ENCODE results near the gene CERS1.

The CERS1 gene

GRCh38 chr19:18878058-18878797, 17.7 kb downstream of the CERS1 start:
- H3F3A ChIP-seq (ENCODE audit: insufficient read depth, low read length): no peaks in the 10 kb centered on the region
- 0 out of 2 replicates have a peak, but pooled peaks cover 3% of the 10 kb centered on the region for H3K9me3 ChIP-seq (ENCODE audit: low read length)
- H3K4me3 ChIP-seq (ENCODE audit: low read depth, low read length, poor library complexity, severe bottlenecking): no peak overlapping the region
- no peaks in the 10 kb centered on the region for H4K20me1 ChIP-seq (ENCODE audit: insufficient read depth, low read length)
- no peaks in the 10 kb centered on the region for H3K79me2 ChIP-seq (ENCODE audit: insufficient read depth, low read length)
- no peak overlapping the region for H3K9ac ChIP-seq (ENCODE audit: low read length)
- no peaks in the 10 kb centered on the region for H3K27me3 ChIP-seq (ENCODE audit: insufficient read depth, low read length)
- H3K4me2 ChIP-seq (ENCODE audit: low read length): no peak overlapping the region
- H3K9me2 ChIP-seq (ENCODE audit: low read depth, low read length): no peaks in the 10 kb centered on the region
- TF ChIP-seq, protein P1, sequence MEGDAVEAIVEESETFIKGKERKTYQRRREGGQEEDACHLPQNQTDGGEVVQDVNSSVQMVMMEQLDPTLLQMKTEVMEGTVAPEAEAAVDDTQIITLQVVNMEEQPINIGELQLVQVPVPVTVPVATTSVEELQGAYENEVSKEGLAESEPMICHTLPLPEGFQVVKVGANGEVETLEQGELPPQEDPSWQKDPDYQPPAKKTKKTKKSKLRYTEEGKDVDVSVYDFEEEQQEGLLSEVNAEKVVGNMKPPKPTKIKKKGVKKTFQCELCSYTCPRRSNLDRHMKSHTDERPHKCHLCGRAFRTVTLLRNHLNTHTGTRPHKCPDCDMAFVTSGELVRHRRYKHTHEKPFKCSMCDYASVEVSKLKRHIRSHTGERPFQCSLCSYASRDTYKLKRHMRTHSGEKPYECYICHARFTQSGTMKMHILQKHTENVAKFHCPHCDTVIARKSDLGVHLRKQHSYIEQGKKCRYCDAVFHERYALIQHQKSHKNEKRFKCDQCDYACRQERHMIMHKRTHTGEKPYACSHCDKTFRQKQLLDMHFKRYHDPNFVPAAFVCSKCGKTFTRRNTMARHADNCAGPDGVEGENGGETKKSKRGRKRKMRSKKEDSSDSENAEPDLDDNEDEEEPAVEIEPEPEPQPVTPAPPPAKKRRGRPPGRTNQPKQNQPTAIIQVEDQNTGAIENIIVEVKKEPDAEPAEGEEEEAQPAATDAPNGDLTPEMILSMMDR (IDR thresholded peaks at IDR 0.05; ENCODE audit: low read length): no peak
- TF ChIP-seq EZH2 (IDR thresholded peaks at IDR 0.05; ENCODE audit: borderline replicate concordance, low read length): no peak
- H3K27ac ChIP-seq (ENCODE audit: low read depth, low read length, poor library complexity, severe bottlenecking): no peak overlapping the region
- no peaks in the 10 kb centered on the region; the same call in 1 of the 2 replicates for H3K36me3 ChIP-seq (ENCODE audit: insufficient read depth, low read length)
- H2AFZ ChIP-seq (ENCODE audit: low read length): no peak overlapping the region
- H3K4me1 ChIP-seq (ENCODE audit: insufficient read depth, low read length, severe bottlenecking): peaks cover 6% of the 10 kb centered on the region

GRCh38 chr19:18876865-18877264, 19.1 kb downstream of the CERS1 start:
- H3K9me3 ChIP-seq (ENCODE audit: low read length): 0 out of 2 replicates have a peak, but pooled peaks cover 3% of the 10 kb centered on the region
- no peak overlapping the region for H2AFZ ChIP-seq (ENCODE audit: low read length)
- H3K4me3 ChIP-seq (ENCODE audit: low read depth, low read length, poor library complexity, severe bottlenecking): no peak overlapping the region
- TF ChIP-seq, protein P1 (IDR thresholded peaks at IDR 0.05; ENCODE audit: low read length): no peak
- TF ChIP-seq EZH2 (IDR thresholded peaks at IDR 0.05; ENCODE audit: borderline replicate concordance, low read length): no peak
- peaks cover 6% of the 10 kb centered on the region for H3K4me1 ChIP-seq (ENCODE audit: insufficient read depth, low read length, severe bottlenecking)
- no peaks in the 10 kb centered on the region for H4K20me1 ChIP-seq (ENCODE audit: insufficient read depth, low read length)
- H3K27ac ChIP-seq (ENCODE audit: low read depth, low read length, poor library complexity, severe bottlenecking): no peak overlapping the region
- no peaks in the 10 kb centered on the region for H3F3A ChIP-seq (ENCODE audit: insufficient read depth, low read length)
- H3K4me2 ChIP-seq (ENCODE audit: low read length): no peak overlapping the region
- no peaks in the 10 kb centered on the region; the same call in 1 of the 2 replicates for H3K36me3 ChIP-seq (ENCODE audit: insufficient read depth, low read length)
- H3K27me3 ChIP-seq (ENCODE audit: insufficient read depth, low read length): no peaks in the 10 kb centered on the region
- no peaks in the 10 kb centered on the region for H3K9me2 ChIP-seq (ENCODE audit: low read depth, low read length)
- no peaks in the 10 kb centered on the region for H3K79me2 ChIP-seq (ENCODE audit: insufficient read depth, low read length)
- no peak overlapping the region for H3K9ac ChIP-seq (ENCODE audit: low read length)

DNA sequence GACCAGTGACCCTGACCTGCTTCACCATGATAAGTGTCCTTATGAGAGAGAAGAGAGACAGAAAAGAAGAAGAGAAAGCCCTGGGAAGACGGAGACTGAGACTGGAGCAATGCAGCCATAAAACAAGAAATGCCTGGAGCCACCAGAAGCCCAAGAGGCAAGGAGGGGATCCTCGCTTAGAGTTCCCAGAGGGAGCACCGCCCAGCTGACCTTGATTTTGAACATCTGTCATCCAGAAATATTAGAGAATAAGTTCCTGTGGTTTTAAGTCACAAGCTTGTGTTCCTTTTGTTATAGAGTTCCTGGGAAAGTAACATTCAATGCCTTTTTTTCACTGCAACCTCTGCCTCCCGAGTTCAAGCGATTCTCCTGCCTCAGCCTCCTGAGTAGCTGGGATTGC, 20.2 kb downstream of the CERS1 start:
- H4K20me1 ChIP-seq (ENCODE audit: insufficient read depth, low read length): no peaks in the 10 kb centered on the region
- H3F3A ChIP-seq (ENCODE audit: insufficient read depth, low read length): no peaks in the 10 kb centered on the region; the same call in 1 of the 2 replicates
- no peak for TF ChIP-seq EZH2 (IDR thresholded peaks at IDR 0.05; ENCODE audit: borderline replicate concordance, low read length)
- TF ChIP-seq, protein P1 (IDR thresholded peaks at IDR 0.05; ENCODE audit: low read length): no peak
- no peak overlapping the region for H3K4me2 ChIP-seq (ENCODE audit: low read length)
- H3K9me3 ChIP-seq (ENCODE audit: low read length): 0 out of 2 replicates have a peak, but pooled peaks cover 3% of the 10 kb centered on the region
- H3K36me3 ChIP-seq (ENCODE audit: insufficient read depth, low read length): no peaks in the 10 kb centered on the region; the same call in 1 of the 2 replicates
- H3K9ac ChIP-seq (ENCODE audit: low read length): no peak overlapping the region
- H3K9me2 ChIP-seq (ENCODE audit: low read depth, low read length): no peaks in the 10 kb centered on the region
- peaks cover 6% of the 10 kb centered on the region for H3K4me1 ChIP-seq (ENCODE audit: insufficient read depth, low read length, severe bottlenecking)
- no peaks in the 10 kb centered on the region for H3K79me2 ChIP-seq (ENCODE audit: insufficient read depth, low read length)
- no peaks in the 10 kb centered on the region for H3K27me3 ChIP-seq (ENCODE audit: insufficient read depth, low read length)
- no peak overlapping the region for H3K4me3 ChIP-seq (ENCODE audit: low read depth, low read length, poor library complexity, severe bottlenecking)
- H2AFZ ChIP-seq (ENCODE audit: low read length): no peak overlapping the region
- no peak overlapping the region for H3K27ac ChIP-seq (ENCODE audit: low read depth, low read length, poor library complexity, severe bottlenecking)

All from OCI-LY1 (cell line).